Astrocyte (in vitro differentiated cells and primary cell): ENCODE data around the gene EOGT.

Experiments
- EZH2 ChIP-seq: IDR thresholded peaks from 2 replicates; pipeline ENCODE4 v1.6.1; 2012; ENCODE audit warnings: mild to moderate bottlenecking, low read length, inconsistent platforms; ENCODE audit not compliant: insufficient read depth
- TF ChIP-seq, protein P1 (sequence below): IDR thresholded peaks from 2 replicates; pipeline ENCODE4 v1.5.1; 2011; ENCODE audit warnings: low read depth, mild to moderate bottlenecking, inconsistent platforms, low read length, moderate library complexity; ENCODE audit not compliant: insufficient read depth

- TF ChIP-seq, protein P1, sequence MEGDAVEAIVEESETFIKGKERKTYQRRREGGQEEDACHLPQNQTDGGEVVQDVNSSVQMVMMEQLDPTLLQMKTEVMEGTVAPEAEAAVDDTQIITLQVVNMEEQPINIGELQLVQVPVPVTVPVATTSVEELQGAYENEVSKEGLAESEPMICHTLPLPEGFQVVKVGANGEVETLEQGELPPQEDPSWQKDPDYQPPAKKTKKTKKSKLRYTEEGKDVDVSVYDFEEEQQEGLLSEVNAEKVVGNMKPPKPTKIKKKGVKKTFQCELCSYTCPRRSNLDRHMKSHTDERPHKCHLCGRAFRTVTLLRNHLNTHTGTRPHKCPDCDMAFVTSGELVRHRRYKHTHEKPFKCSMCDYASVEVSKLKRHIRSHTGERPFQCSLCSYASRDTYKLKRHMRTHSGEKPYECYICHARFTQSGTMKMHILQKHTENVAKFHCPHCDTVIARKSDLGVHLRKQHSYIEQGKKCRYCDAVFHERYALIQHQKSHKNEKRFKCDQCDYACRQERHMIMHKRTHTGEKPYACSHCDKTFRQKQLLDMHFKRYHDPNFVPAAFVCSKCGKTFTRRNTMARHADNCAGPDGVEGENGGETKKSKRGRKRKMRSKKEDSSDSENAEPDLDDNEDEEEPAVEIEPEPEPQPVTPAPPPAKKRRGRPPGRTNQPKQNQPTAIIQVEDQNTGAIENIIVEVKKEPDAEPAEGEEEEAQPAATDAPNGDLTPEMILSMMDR = no peak
- TF ChIP-seq EZH2 = peak; percentile 64
Observed at GRCh38 chr3:68931406-68932149, 81.9 kb downstream of the EOGT start.
